NCI-H526 (cell line): ENCODE data around the gene PIERCE2.
"Not testable (repeated sequence)": the region's sequence is repeated elsewhere in the genome, so short reads cannot be mapped to it uniquely, and the experiment has no call there.

Experiments used
- DNase-seq, 2 experiments: peaks; one replicate each; lab custom pipeline; 2025; lab: John Stamatoyannopoulos, UW

Gene PIERCE2

GRCh38 chr15:55434989-55435825, 26.9 kb downstream of the PIERCE2 start:
- DNase-seq, result peak; percentile 79 to 89

DNA sequence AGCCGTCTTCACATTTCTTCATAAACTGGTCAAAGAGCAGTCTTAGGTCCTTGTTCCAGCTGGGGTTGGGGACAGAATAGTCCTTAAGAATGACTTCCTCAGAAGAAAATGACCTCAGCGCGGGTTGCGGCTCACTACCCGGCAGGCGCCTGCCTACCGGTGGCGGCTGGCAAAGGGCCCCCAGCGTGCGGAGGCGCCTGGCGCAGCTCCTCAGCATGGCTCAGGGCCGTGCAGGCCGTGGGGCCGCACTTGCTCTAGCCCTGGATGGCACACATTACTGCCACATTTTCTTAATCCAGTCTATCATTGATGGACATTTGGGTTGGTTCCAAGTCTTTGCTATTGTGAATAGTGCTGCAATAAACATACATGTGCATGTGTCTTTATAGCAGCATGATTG, 34.8 kb downstream of the PIERCE2 start:
- not testable (repeated sequence) for DNase-seq

- not testable (repeated sequence) for DNase-seq
Observed at GRCh38 chr15:55445936-55446335, 37.6 kb downstream of the PIERCE2 start.

- DNase-seq, result not testable (repeated sequence)
Observed at GRCh38 chr15:55446379-55447029, 38.2 kb downstream of the PIERCE2 start.

DNA sequence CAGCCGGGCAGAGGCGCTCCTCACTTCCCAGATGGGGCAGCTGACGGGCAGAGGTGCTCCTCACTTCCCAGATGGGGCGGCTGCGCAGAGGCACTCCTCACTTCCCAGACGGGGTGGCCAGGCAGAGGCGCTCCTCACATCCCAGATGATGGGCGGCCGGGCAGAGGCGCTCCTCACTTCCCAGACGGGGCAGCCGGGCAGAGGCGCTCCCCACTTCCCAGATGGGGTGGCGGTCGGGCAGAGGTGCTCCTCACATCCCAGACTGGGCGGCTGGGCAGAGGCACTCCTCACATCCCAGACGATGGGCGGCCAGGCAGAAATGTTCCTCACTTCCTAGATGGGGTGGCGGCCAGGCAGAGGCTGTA, 38.7 kb downstream of the PIERCE2 start:
- DNase-seq, result not testable (repeated sequence)

DNA sequence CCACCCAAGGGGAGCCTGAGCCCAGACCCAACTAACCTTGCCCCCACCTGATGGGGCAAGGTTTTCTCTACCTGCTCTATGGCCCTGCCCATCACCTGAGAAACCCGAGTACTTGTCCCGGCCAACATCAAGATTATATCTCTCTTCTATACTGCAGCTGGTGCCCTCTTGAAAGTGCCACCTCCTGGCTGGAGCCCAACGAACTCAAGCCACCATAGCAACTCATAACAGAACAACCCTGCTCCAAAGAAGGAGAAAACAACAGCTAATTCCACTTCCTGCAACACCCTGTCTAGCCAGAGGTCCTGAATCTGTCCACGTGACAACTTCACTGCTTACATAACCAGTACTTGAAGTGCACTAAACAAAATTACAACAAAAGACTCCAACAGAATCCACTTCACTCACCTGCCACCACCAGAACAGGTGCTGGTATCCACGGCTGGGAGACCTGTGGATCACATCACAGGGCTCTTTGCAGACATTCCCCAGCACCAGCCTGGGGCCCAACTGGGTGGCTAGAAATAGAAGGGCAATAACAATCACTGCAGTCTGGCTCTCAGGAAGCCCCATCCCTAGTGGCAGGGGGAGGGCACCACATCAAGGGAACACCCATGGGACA, 49.2 kb downstream of the PIERCE2 start:
- no peak for DNase-seq

GRCh38 chr15:55461447-55461846, 53.2 kb downstream of the PIERCE2 start:
- no peak for DNase-seq

DNA sequence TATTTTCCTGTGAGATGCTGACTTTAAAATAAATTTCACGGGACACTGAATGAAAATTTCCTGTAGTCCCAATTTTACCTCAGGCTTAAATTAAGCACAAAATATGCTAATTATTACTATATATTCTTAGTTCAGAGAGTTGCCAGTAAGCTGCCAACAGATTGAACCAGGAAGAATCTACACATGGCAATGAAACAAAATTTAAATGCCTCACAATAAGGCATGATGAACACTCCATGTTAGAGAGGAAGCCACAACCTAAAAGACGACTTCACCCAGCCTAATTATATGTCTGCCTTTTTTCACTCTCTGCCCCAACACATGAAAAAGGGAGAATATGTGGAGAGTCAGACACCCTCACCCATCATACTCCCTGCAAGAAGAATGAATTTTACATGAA, 60.0 kb downstream of the PIERCE2 start:
- no peak for DNase-seq
